ENCODE results near the gene ERCC3. TPM values are rescaled to one million over a fixed set of nuclear protein-coding genes. Genes with fewer than 3 reads are reported as not detected.

ERCC3 gene
- total and polyA plus RNA-seq, 2 of the 13 experiments (the other 11 are each of a cell fraction or from before 2014, with no cell fraction given), result 49.7 to 64.6 TPM

GRCh38 chr2:127226520-127227263 is 67.3 kb downstream of the ERCC3 start (continued):
- no peak for TF ChIP-seq FOXA1 (IDR thresholded peaks at IDR 0.05)
- peak; percentile 68 for TF ChIP-seq FOXA1 (CRISPR knock-in tag; IDR thresholded peaks at IDR 0.05)
- TF ChIP-seq ZNF18 (CRISPR knock-in tag; IDR thresholded peaks at IDR 0.05; ENCODE audit: insufficient replicate concordance), result no peak
- TF ChIP-seq ZNF879 (CRISPR knock-in tag; IDR thresholded peaks at IDR 0.05), result no peak
- no peak for TF ChIP-seq ISX (CRISPR knock-in tag; conservative IDR thresholded peaks at IDR 0.05)
- TF ChIP-seq FOSL2 (CRISPR knock-in tag; IDR thresholded peaks at IDR 0.05), result peak; percentile 61
- TF ChIP-seq IKZF4 (CRISPR knock-in tag; IDR thresholded peaks at IDR 0.05; ENCODE audit: borderline replicate concordance, low read depth, not compliant biosample characterization), result no peak
- no peak for TF ChIP-seq ZNF616 (CRISPR knock-in tag; IDR thresholded peaks at IDR 0.05; ENCODE audit: low read depth)
- no peak for TF ChIP-seq ZMYM3 (CRISPR knock-in tag; IDR thresholded peaks at IDR 0.05)
- TF ChIP-seq NFATC3 (CRISPR knock-in tag; IDR thresholded peaks at IDR 0.05), result no peak
- no peak for TF ChIP-seq DNMT1 (CRISPR knock-in tag; IDR thresholded peaks at IDR 0.05)
- no peak for TF ChIP-seq ZNF383 (CRISPR knock-in tag; IDR thresholded peaks at IDR 0.05; ENCODE audit: borderline replicate concordance)
- no peak for TF ChIP-seq BCL3 (CRISPR knock-in tag; IDR thresholded peaks at IDR 0.05)
- TF ChIP-seq SKI (IDR thresholded peaks at IDR 0.05; ENCODE audit: partially characterized antibody), result peak; percentile 31
- TF ChIP-seq RFX1 (IDR thresholded peaks at IDR 0.05), result no peak
- no peak for TF ChIP-seq THAP7 (CRISPR knock-in tag; IDR thresholded peaks at IDR 0.05)
- TF ChIP-seq PHB2 (IDR thresholded peaks at IDR 0.05; ENCODE audit: partially characterized antibody), result no peak
- TF ChIP-seq GFI1 (CRISPR knock-in tag; IDR thresholded peaks at IDR 0.05; ENCODE audit: borderline replicate concordance), result no peak
- TF ChIP-seq ZUFSP (CRISPR knock-in tag; IDR thresholded peaks at IDR 0.05; ENCODE audit: borderline replicate concordance), result no peak
- peak; percentile 39; the same call in 1 of the 2 replicates for TF ChIP-seq MEIS2 (CRISPR knock-in tag; IDR thresholded peaks at IDR 0.05)
- TF ChIP-seq ZNF512B (CRISPR knock-in tag; IDR thresholded peaks at IDR 0.05; ENCODE audit: borderline replicate concordance), result no peak
- TF ChIP-seq LCORL (IDR thresholded peaks at IDR 0.05), result no peak
- 0 out of 2 replicates have a peak, but pooled peaks have one; percentile 22 for TF ChIP-seq LCORL (CRISPR knock-in tag; IDR thresholded peaks at IDR 0.05)
